HG02938 (cell line): ENCODE measurements around the gene KLF2.
"Not testable (repeated sequence)": the region's sequence is repeated elsewhere in the genome, so short reads cannot be mapped to it uniquely, and the experiment has no call there.

Experiments
- ATAC-seq: cut with Tn5 transposase; IDR thresholded peaks from one replicate; pipeline ENCODE4 v1.9.1; 2021; ENCODE audit warnings: mild to moderate bottlenecking, moderate library complexity; ENCODE audit not compliant: unreplicated experiment

The KLF2 gene

DNA sequence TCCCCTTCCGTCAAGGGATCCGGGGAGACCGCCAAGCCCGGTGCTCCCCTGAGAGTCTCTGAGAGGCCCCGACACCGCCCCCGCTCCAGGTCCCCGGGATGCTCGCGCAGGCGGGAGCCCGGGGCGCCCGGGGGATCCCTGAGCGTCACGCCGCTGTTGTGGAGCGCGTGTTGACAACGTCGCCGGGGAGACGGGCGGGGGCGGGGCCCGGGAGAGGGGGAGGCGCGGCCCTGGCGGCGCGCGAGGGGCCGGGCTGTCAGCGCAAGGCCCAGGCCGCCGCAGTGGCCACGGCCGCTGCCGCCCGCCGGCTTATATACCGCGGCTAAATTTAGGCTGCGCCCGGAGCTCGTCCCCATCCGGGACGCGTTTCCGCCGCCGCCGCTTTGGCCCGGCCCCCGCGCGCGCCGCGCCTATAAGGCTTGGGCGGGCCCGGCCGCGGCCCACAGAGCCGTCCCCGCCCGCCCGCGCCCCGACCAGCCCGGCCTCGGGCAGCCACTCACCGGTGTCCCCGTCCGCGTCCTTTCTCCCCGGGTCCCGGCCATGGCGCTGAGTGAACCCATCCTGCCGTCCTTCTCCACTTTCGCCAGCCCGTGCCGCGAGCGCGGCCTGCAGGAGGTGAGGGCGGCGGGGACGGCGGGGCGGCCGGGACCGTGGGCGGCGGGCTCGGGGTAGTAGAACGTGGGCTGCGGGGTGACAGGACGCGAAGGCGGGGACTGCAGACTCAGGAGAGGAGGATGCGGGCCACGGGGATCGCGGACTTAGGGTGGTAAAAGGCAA lies at the start of gene KLF2:
Gene KLF2 (plus strand): TSS at position 443 of the 777 bp plus-strand sequence. CDS start 98 bp downstream, at position 541.
- ATAC-seq: peak; percentile 51

DNA sequence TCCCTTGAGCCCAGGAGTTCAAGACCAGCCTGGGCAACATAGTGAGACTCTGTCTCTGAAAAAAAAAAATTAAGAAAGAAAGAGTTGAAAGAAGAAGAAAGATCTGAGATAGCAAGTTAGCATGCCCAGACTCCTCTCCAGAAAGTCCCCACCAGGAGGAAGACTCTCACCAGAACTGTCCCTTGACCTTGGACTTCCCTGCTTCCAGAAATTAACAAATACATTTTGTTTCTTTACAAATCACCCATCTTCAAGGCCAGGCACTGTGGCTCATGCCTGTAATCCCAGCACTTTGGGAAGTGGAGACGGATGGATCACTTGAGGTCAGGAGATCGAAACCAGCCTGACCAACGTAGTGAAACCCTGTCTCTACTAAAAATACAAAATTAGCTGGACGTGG lies 44.3 kb upstream of the KLF2 start:
- no peak for ATAC-seq

DNA sequence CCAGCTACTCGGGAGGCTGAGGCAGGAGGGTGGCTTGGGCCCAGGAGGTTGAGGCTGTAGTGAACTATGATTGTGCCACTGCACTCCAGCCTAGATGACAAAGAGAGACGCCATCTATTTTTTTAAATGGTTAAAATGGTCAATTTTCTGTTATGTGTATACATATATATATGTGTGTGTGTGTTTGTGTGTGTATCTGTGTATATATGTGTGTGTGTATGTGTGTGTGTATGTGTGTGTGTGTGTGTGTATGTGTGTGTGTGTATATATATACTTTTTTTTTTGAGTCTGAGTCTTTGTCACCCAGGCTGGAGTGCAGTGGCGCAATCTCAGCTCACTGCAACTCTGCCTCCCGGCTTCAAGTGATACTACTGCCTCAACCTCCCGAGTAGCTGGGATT lies 42.9 kb upstream of the KLF2 start:
- no peak for ATAC-seq

DNA sequence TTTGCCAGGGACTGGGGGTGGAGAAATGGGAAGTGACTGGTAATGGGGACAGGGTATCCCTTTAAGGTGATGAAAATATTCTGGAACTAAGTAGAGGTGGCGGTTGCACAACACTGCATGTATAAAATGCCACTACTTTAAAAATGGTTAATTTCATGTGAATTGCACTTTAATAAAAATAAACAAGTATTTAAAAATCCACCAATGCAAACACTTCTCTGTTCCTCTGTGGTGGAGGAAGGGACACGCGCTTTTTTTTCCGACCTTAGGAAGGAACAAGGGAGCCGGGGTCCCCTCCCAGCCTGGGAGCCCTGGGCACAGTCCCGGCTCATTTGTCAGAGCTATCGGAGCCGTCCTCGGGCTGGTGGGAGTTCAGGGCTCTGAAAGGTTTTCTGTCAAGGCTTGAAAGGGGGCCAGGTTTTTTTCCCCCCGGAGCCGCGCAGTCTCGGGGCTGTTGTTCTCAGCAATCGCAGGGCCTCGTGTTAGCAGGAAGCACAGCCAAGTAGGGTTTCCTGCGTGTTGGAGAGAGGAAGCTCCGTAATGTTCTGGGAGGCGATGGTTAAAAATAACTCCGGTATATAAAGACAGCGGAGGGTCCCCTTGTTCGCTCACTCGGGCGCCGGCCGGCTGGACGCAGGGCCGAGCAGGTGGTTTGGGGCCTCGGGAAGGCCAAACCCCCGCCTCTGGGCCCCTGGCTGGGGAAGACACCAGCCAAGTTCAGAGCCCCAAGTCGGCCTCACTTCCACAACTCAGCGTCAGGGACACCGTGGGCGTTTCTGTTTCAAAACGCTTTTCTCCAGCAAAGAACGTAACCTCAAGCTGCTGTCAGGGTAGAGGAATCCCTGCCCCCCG lies 41.2 kb upstream of the KLF2 start:
- no peak for ATAC-seq

DNA sequence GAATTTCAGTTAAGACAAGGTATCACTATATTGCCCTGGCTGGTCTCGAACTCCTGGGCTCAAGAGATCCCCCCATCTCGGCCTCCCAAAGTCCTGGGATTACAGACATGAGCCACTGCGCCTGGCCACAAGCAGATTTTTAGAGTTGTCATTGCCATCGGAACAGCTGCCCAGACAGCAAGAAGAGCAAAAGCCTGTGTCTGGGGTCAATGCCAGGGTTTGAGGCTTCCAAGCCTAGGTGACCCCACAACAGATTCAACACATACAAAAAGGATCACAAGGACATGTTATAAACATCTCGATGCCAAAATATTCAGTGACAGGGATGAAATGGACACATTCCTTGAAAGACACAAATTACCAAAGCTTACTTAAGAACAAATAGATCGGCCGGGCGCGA lies 40.1 kb upstream of the KLF2 start:
- no peak for ATAC-seq

DNA sequence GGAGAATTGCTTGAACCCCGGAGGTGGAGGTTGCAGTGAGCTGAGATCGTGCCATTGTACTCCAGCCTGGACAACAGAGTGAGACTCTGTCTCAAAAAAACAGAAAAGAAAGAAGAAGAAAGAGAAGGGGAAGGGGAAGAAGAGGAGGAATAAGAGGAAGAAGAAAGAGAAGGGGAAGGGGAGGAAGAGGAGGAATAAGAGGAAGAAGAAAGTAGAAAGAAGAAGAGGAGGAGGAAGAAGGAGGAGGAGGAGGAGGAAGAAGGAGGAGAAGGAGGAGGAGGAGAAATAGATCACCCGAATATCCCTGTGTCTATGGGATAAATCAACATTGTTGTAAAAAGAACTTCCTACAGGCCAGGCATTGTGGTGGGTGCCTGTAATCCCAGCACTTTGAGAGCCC lies 39.5 kb upstream of the KLF2 start:
- not testable (repeated sequence) for ATAC-seq

DNA sequence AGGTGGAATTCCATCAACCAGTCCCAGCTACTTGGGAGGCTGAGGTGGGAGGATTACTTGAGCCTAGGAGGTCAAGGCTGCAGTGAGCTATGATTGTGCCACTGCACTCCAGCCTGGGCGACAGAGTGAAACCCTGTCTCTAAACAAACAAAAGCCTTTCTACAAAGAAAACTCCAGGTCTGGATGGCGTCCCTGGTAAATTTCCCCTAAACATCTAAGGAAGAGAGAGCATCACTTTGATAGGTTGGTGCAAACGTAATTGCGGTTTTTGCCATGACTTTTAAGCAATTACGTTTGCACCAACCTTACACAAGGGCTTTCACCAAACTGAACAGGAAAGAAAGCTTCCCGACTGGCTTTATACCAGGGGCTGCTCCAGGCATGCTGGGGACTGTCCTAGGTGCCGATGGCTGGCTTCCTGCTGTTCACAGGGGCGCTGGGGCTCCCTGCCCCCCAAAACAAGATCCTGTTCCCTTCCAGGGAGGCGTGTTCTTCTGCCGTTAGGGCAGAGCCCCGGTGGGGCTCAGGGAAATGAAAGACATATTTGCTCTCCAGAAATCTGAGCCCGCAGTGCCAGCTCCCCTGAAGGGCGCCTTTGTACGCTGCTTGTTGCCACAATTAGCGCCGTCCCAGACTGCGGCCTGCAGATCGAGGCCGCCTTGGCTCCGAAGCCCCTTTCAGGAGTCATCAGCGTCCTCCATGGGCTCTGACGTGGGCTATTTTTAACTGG lies 38.7 kb upstream of the KLF2 start:
- no peak for ATAC-seq

DNA sequence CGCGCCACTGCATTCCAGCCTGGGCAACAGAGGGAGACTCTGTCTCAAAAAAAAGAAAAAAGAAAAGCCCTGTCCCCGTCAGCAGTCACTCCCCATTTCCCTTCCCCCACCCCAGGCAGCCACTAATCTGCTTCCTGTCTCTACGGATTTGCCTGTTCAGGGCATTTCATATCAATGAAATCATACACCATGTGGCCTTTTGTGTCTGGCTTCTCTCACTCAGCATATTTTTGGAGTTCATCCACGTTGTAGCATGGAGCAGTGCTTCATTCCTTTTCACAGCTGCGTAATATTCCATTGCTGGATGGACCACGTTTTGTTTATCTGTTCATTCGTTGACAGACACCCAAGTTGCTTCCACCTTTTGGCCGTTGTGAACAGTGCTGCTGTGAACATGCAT lies 36.1 kb upstream of the KLF2 start:
- ATAC-seq: no peak

DNA sequence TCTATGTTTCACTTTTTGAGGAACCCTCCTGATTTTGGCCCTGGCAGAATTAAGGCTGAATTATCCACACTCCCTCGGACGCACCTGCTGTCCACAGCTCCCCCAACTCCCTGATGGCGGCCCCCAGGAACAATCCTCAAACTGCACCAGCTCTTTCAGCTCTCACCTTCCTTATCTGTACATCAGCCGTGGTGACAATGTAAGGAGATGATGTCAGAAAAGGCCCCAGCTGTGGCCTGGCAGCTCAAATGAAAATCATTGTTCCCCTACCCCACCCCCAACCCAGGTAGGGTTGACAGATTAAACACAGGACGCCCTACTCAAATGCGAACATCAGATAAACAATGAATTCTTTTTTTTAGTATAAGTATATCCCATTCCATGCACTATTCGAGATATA lies 35.0 kb upstream of the KLF2 start:
- ATAC-seq: no peak

DNA sequence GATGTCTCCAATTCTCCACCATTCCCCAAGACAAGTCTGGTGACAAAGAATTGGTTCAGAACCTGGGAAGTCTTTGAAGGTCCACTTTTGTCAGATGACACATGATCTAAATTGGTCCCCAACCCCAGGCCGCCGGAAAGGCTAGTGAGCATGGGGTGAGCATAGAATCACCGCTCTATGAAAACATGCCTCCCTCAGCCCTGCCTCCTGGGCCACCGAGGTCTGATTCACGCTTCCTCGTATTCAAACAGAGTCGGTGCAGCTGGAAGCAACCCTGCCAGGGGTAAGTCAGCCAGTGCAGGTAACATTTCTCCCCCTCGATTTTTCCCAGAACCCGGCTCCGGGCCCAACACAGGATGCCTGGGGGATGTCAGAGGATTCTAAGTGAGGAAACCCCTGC lies 33.9 kb upstream of the KLF2 start:
- ATAC-seq: no peak

DNA sequence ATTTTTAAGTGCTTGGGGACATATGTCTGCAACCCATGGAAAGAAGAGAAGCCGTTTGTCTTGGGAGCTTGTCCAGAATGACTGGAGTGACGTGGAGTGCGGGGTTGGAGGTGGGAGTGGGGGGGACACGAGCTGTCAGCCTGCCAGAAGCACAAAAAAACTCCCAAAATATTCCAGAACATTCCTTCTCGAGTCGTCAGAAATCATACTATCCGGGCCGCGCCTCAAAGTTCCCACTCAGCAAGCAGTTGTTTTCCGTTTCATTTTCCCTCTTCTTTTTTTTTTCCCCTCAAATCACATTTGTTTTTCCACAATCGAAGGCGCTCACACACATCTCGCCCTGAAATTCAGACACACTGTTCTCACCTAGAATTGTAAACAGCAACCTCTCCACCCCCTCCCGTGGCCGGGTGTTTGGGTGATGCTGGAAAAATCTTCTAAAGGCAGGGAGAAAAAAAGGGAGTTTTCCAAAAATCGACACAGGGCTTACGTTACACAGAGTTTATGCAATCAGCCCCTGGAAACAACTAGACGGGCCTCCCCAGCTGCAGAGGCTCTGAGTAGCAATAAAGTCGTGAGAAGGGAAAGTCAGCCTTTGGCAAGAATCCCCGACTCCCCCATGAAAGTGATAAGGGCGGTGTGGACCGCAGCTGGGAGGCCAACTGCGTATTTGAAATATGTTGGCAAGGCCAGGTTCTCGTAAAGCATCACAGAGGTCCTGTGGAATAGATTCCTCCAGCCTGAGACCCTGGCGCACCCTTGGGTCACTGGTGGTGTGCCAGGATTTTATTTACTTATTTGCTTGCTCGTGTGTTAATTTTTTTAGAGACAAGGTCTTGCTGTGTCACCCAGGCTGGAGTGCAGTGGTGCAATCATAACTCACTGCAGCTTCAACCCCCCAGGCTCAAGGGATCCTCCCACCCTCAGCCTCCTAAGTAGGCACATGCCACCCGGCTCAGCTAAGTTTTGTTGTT lies 31.2 kb upstream of the KLF2 start:
- ATAC-seq: no peak

DNA sequence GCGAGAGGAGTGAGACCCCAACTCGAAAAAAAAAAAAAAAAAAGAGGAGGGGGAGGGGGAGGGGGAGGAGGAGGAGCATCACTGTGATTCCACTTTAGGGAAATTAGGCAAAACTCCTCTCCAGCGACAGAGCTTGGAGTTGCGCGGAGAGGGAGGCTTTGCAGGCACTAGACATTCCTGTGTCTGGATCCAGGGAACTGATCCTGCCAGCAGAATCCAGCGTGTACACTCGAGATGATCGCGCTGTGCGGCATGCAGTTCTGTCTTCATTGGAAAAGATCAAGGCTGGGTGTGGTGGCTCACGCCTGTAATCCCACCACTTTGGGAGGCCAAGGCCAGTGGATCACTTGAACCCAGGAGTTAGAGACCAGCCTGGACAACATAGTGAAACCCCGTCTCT lies 29.6 kb upstream of the KLF2 start:
- ATAC-seq: no peak

DNA sequence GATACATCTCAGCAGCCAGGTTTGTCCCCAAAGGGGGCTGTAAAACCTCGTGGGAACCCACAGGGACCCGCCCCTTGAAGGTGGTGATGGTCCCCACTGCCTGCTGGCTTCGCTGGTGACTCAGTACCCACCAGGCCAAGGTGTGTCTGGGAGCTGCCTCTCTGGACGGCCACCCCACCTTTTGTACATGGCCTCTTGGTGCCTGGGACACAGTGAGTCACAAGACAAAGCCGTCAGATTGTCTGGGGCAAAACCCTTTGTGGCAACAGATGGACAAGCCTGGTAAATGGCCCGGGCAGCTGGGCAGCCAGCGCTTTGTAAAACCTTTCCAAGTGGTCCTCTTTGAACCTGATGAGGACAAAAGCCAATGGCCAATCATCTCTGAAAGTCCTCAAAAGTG lies 27.9 kb upstream of the KLF2 start:
- ATAC-seq: no peak

DNA sequence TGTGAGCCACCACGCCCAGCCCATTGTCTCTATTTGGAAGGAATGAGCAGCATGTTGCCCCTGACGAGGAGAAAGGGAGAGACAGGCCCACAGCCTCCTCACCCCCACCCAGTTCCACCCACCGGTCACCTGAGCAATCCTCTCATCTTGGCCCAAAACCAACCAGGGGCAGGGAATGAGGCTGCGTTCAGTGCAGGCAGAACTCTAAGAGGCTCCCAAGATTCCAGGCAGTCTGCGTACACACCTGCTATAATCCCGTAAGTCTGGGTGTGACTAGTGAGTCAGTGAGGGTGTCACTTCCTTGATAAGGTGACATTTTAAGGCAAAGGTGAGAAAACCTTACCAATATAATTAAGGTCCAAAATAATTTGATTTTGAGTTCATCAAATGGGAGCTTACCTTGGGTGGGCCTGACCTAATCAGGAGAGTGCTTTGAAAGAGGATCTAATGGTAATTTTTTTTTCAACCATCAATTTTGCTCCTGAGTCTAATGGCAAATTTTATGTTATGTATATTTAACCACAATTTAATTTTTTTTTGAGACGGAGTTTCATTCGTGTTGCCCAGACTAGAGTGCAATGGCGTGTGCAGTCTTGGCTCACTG lies 26.9 kb upstream of the KLF2 start:
- ATAC-seq: no peak

DNA sequence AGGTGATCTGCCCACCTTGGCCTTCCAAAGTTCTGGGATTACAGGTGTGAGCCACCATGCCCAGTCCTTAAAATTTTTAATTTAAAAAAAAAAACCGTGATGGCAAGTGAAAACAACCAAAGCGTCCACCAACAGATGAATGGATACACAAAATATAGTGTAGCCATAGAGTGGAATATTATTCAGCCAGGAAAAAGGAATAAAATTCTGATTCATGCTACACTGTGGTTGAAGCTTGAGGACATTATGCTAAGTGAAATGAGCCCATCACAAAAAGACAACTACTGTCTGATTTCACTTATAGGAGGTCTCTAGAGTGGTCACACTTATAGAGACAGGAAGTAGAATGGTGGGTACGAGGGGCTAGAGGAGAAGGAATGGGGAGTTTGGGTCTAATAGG lies 26.3 kb upstream of the KLF2 start:
- no peak for ATAC-seq

DNA sequence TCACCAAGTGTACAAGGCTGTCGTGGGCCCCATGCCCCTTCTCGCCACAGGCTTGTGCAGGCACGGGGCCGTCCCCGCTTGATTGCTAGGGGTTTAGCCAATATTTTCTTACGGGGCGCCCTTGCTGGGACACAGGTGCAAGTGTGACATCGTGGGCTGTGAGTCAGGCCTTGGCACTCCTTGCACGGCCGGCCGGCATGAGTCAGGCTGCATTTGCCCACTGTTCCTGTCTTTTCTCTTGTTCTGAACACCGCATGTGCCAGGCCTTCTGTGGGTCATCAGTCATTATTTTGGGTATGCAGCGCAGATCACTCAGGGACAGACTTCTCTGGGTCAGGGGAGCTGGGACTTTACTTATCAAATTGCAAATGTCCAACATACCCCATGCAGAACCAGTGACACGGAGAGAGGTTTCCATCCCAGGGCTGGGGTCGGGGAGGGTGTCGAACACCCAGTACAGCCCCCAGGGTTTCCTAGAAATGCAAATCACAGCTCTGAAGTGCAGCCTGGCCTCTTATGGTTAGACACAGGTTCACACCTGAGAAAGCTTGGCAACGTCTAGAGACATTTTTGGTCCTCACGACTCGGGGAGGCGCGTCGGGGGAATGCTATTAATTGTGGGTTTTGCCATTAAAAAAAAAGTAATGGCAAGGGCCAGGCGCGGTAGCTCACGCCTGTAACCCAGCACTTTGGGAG lies 22.5 kb upstream of the KLF2 start:
- ATAC-seq: no peak

DNA sequence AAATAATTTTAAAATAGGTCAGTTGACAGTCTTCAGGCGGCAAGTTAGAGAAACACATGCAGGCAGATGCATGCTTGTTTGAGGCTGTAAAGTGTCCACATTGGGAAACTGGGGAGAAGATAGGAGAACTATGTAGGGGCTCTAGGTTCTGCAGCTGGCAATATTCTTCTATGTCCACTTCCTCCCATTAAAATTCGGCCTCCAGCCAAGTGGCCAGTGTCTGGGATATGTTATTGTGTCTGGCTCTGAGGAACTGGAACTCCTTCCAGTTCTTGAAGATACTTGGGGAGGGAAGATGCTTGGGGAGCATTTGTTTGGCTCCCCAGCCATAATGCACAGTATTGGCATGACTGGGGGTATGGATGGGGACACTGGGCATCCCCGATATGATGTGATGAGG lies 20.9 kb upstream of the KLF2 start:
- no peak for ATAC-seq

DNA sequence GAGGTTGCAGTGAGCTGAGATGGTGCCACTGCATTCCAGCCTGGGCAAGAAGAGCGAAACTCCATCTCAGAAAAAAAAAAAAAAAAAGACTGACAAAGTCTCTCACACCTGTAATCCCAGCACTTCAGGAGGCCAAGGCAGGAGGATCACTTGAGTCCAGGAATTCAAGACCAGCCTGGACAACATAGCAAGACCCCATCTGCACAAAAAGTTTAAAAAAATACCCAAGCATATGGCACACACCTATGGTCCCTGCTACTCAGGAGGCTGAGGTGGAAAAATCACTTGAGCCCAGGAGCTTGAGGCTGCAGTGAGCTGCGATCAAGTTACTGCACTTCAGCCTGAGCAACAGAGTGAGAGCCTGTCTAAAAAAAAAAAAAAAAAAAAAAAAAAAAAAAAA lies 20.1 kb upstream of the KLF2 start:
- ATAC-seq: not testable (repeated sequence)

DNA sequence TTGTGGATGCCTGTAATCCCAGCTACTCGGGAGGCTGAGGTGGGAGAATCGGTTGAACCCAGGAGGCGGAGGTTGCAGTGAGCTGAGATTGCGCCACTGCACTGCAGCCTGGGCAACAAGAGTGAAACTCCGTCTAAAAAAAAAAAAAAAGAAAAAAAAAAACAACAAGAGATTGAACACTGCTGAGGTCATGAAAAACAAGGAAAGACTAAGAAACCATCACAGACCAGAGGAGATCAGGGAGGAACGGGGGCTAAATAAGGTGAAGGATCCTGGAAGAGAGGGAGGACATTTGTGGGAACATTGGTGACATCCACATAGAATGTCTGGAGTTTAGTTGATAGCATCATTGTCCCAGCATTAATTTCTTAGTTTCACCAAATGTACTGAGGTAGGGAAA lies 19.6 kb upstream of the KLF2 start:
- not testable (repeated sequence) for ATAC-seq
